Kidney capillary endothelial cell (primary cell): ENCODE data around the gene LIN7A.
"Not testable (repeated sequence)": the region's sequence is repeated elsewhere in the genome, so short reads cannot be mapped to it uniquely, and the experiment has no call there.

Experiments
- DNase-seq: peaks from one replicate; pipeline ENCODE4 v3.0.0-alpha.2; 2018; ENCODE audit warnings: low spot score

Gene LIN7A

GRCh38 chr12:80920006-80920405 lies 17.7 kb downstream of the LIN7A start:
- DNase-seq: no peak

- DNase-seq: no peak
Observed at GRCh38 chr12:80917651-80918050, 20.1 kb downstream of the LIN7A start.

GRCh38 chr12:80912901-80913770 lies 24.6 kb downstream of the LIN7A start:
- DNase-seq: no peak

- no peak for DNase-seq
Observed at GRCh38 chr12:80909370-80909769, 28.4 kb downstream of the LIN7A start.

- no peak for DNase-seq
Observed at GRCh38 chr12:80902711-80903110, 35.0 kb downstream of the LIN7A start.

GRCh38 chr12:80901661-80902060 lies 36.1 kb downstream of the LIN7A start:
- DNase-seq: no peak

- DNase-seq: no peak
Observed at GRCh38 chr12:80895240-80895639, 42.5 kb downstream of the LIN7A start.

- no peak for DNase-seq
Observed at GRCh38 chr12:80894179-80894578, 43.6 kb downstream of the LIN7A start.

GRCh38 chr12:80892597-80893445 lies 44.9 kb downstream of the LIN7A start:
- DNase-seq: no peak

GRCh38 chr12:80884651-80885050 lies 53.1 kb downstream of the LIN7A start:
- no peak for DNase-seq

- no peak for DNase-seq
Observed at GRCh38 chr12:80881106-80881505, 56.6 kb downstream of the LIN7A start.

- not testable (repeated sequence) for DNase-seq
Observed at GRCh38 chr12:80878452-80878851, 59.3 kb downstream of the LIN7A start.

- no peak for DNase-seq
Observed at GRCh38 chr12:80877721-80878265, 59.9 kb downstream of the LIN7A start.

GRCh38 chr12:80872053-80872452 lies 65.7 kb downstream of the LIN7A start:
- DNase-seq: no peak

- no peak for DNase-seq
Observed at GRCh38 chr12:80869264-80869663, 68.5 kb downstream of the LIN7A start.

- no peak for DNase-seq
Observed at GRCh38 chr12:80868576-80868975, 69.2 kb downstream of the LIN7A start.

- DNase-seq: no peak
Observed at GRCh38 chr12:80867941-80868340, 69.8 kb downstream of the LIN7A start.

GRCh38 chr12:80864046-80864735 lies 73.5 kb downstream of the LIN7A start:
- DNase-seq: no peak

GRCh38 chr12:80862531-80862930 lies 75.2 kb downstream of the LIN7A start:
- no peak for DNase-seq

GRCh38 chr12:80861641-80862378 lies 75.9 kb downstream of the LIN7A start:
- DNase-seq: no peak

- DNase-seq: no peak
Observed at GRCh38 chr12:80860928-80861327, 76.8 kb downstream of the LIN7A start.
